Esophagus muscularis mucosa (tissue), 4 donors: Measurements from ENCODE around the gene FBN1. TPM values are rescaled to one million over a fixed set of nuclear protein-coding genes. Genes with fewer than 3 reads are reported as not detected.

Source experiments
- DNase-seq: peaks from one replicate; pipeline ENCODE4 v3.0.0-alpha.2; 2017; ENCODE audit errors: extremely low spot score
- H3K27ac ChIP-seq, 4 donors: fragments of 200-600 bp; sonication (generic); replicated peaks in 1 of 4; 1 replicate in 3 of 4; 2 replicates in 1 of 4; pipeline ENCODE4 v1.5.1; 2016 to 2019; ENCODE audit warnings: mild to moderate bottlenecking in 1 of 4
- H3K27me3 ChIP-seq, 4 donors: fragments of 200-600 bp; sonication (generic); one replicate each; pipeline versions ENCODE4 v1.5.1 to v1.6.0; 2016 to 2019
- H3K36me3 ChIP-seq, 4 donors: fragments of 200-600 bp; sonication (generic); one replicate each; pipeline ENCODE4 v1.5.1; 2016 to 2019
- H3K4me1 ChIP-seq, 4 donors: fragments of 200-600 bp; sonication (generic); one replicate each; pipeline ENCODE4 v1.5.1; 2016 to 2019
- H3K4me3 ChIP-seq, 4 donors: fragments of 200-600 bp; sonication (generic); 1 replicate in 2 of 4; 2 replicates in 2 of 4; pipeline ENCODE4 v1.5.1; 2016 to 2019; ENCODE audit warnings: mild to moderate bottlenecking in 4 of 4, moderate library complexity in 1 of 4
- H3K9me3 ChIP-seq, 4 donors: fragments of 200-600 bp; sonication (generic); 1 replicate in 3 of 4; 2 replicates in 1 of 4; pipeline ENCODE4 v1.5.1; 2016 to 2019
- CTCF ChIP-seq, 3 experiments: fragments of 200-600 bp in 2 of 3; fragments of 450-650 bp in 1 of 3; sonication (generic) in 2 of 3; IDR thresholded peaks; one replicate each; pipeline ENCODE4 v1.5.1; 2017 to 2019; ENCODE audit warnings: antibody characterized with exemption in 3 of 3, mild to moderate bottlenecking in 2 of 3, moderate library complexity in 1 of 3
- EP300 ChIP-seq: sonication (generic); formaldehyde crosslinking; IDR thresholded peaks from one replicate; pipeline ENCODE4 v1.6.1; 2017; ENCODE audit warnings: antibody characterized with exemption
- POLR2A ChIP-seq: fragments of 450-650 bp; IDR thresholded peaks from one replicate; pipeline ENCODE4 v1.6.1; 2017; ENCODE audit warnings: antibody characterized with exemption, moderate library complexity, mild to moderate bottlenecking, low read depth
- POLR2AphosphoS5 ChIP-seq, 2 donors: sonication (generic); formaldehyde crosslinking; IDR thresholded peaks; one replicate each; pipeline ENCODE4 v1.6.1; 2017; ENCODE audit warnings: antibody characterized with exemption in 2 of 2
- WGBS: methylation state at CpG from one replicate; pipeline ENCODE4 v1.1.5; 2018; 5-methylcytosine and 5-hydroxymethylcytosine counted together
- intact Hi-C: fragments of 100-400 bp; cut with DNase I; formaldehyde crosslinking; loops from one replicate; pipeline ENCODE4 v1.15.1; 2023
- total RNA-seq, 4 donors: library from RNA; depleted of rRNA; stranded (reverse); fragments of >200 nt; gene quantifications; one replicate each; pipeline versions ENCODE4 v1.1.0 to v1.2.1, GENCODE V29; 2016

FBN1 gene
- total RNA-seq, 4 donors from 2014 or later: 159 to 253 (median 226) TPM

GRCh38 chr15:48632651-48633050 lies 12.9 kb downstream of the FBN1 start:
- 42% methylated on average over 1 of the region's 1 CpG for WGBS
- Histone ChIP-seq H3K27me3 (no peaks in the 10 kb centered on the region), H3K4me1 (peaks cover 2 to 95% (median 88%) of the 10 kb centered on the region in 4 donors), H3K27ac (peak overlapping the region in 3 of 4 donors; percentile 24 to 36 (median 25)), H3K36me3 (no peaks in the 10 kb centered on the region), H3K9me3 (no peaks in the 10 kb centered on the region), H3K4me3 (no peak overlapping the region)
- no peak for DNase-seq
- TF ChIP-seq CTCF (IDR thresholded peaks at IDR 0.05) (no peak), POLR2AphosphoS5 (IDR thresholded peaks at IDR 0.05) (no peak), EP300 (no peak), POLR2A (no peak)
- intact Hi-C loops: loop anchor here (5.0 kb wide), 1 partner anchor 95 kb away; no protein-coding TSS in a partner anchor

- H3K27ac ChIP-seq: peak overlapping the region; percentile 12 to 61 (median 34)
- intact Hi-C loops: loop anchor here (5.0 kb wide), 1 partner anchor 94 kb away; no protein-coding TSS in a partner anchor
Measured at GRCh38 chr15:48631176-48631770, 14.2 kb downstream of the FBN1 start.

GRCh38 chr15:48630245-48630644 lies 15.3 kb downstream of the FBN1 start:
- no peaks in the 10 kb centered on the region for H3K27me3 ChIP-seq
- no peak for DNase-seq
- intact Hi-C loops: loop anchor here (5.0 kb wide), 1 partner anchor 93 kb away; no protein-coding TSS in a partner anchor
- H3K4me3 ChIP-seq: no peak overlapping the region
- no peak for TF ChIP-seq POLR2AphosphoS5 (IDR thresholded peaks at IDR 0.05)
- 53% methylated on average over 1 of the region's 1 CpG for WGBS
- H3K36me3 ChIP-seq: no peaks in the 10 kb centered on the region
- peaks cover 7 to 96% (median 90%) of the 10 kb centered on the region in 4 donors for H3K4me1 ChIP-seq
- no peaks in the 10 kb centered on the region for H3K9me3 ChIP-seq
- H3K27ac ChIP-seq: peak overlapping the region in 3 of 4 donors; percentile 9 to 36 (median 35)

More at GRCh38 chr15:48631176-48631770, 14.2 kb downstream of the FBN1 start:
- Histone ChIP-seq H3K9me3 (no peaks in the 10 kb centered on the region), H3K27me3 (no peaks in the 10 kb centered on the region), H3K4me1 (peaks cover 7 to 96% (median 89%) of the 10 kb centered on the region in 4 donors), H3K36me3 (no peaks in the 10 kb centered on the region), H3K4me3 (no peak overlapping the region)
- no peak for TF ChIP-seq POLR2A
- TF ChIP-seq POLR2AphosphoS5 (IDR thresholded peaks at IDR 0.05): no peak
- TF ChIP-seq EP300: no peak
- TF ChIP-seq CTCF (IDR thresholded peaks at IDR 0.05): no peak
- 53% methylated on average over 5 of the region's 8 CpGs for WGBS
- no peak for DNase-seq

GRCh38 chr15:48628832-48629231 lies 16.7 kb downstream of the FBN1 start:
- Histone ChIP-seq H3K4me1 (peaks cover 7 to 97% (median 93%) of the 10 kb centered on the region in 4 donors), H3K27ac (peak overlapping the region; percentile 72 to 80 (median 76)), H3K9me3 (no peaks in the 10 kb centered on the region), H3K27me3 (no peaks in the 10 kb centered on the region), H3K4me3 (no peak overlapping the region), H3K36me3 (no peaks in the 10 kb centered on the region)
- no peak for DNase-seq
- TF ChIP-seq EP300 (no peak), POLR2AphosphoS5 (IDR thresholded peaks at IDR 0.05) (no peak), CTCF (IDR thresholded peaks at IDR 0.05) (no peak), POLR2A (no peak)
- intact Hi-C loops: no loop called here
- WGBS: 57% methylated on average over 2 of the region's 2 CpGs

GRCh38 chr15:48627260-48627940 lies 18.1 kb downstream of the FBN1 start:
- H3K9me3 ChIP-seq: no peaks in the 10 kb centered on the region
- 44% methylated on average over 7 of the region's 7 CpGs for WGBS
- no peak for DNase-seq
- H3K27ac ChIP-seq: peak overlapping the region; percentile 72 to 80 (median 76)
- peaks cover 7 to 96% (median 90%) of the 10 kb centered on the region in 4 donors for H3K4me1 ChIP-seq
- intact Hi-C loops: no loop called here
- H3K36me3 ChIP-seq: no peaks in the 10 kb centered on the region
- peak overlapping the region; percentile 2 to 38 (median 24) for H3K4me3 ChIP-seq
- H3K27me3 ChIP-seq: no peaks in the 10 kb centered on the region
- TF ChIP-seq POLR2A (no peak), CTCF (IDR thresholded peaks at IDR 0.05) (no peak), EP300 (no peak), POLR2AphosphoS5 (IDR thresholded peaks at IDR 0.05) (peak in 1 of 2 donors; percentile 12)
